ENCODE measurements around the gene NCMAP. TPM values are rescaled to one million over a fixed set of nuclear protein-coding genes. Genes with fewer than 3 reads are reported as not detected.
A peak's percentile ranks its signal among the peaks of the same experiment; 100 is the strongest.

The NCMAP gene
- total RNA-seq, 1 donor from 2014 or later = 1.3 TPM

DNA sequence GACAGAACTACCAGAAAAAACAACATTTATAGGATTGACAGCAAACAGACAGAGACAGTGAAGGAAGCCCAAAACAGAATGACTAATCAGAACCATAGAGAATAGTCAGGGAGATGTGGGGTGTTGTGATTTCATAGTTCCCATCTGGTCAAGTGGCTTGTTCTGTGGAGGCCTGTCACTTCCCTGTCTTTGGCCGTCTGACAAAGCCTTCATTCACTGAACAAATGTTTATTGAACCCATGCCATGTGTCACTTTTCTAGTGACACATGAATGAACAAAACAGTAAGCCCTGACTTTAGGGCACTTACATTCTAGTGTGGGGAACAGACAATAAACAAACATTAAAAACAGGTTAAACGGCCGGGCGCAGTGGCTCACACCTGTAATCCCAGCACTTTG is 84.0 kb downstream of the NCMAP start:
- no peak overlapping the region for H3K4me3 Mint-ChIP-seq (ENCODE audit: low read depth)
- H3K36me3 Mint-ChIP-seq (ENCODE audit: insufficient read depth) = peaks cover 1% of the 10 kb centered on the region
- H3K4me1 Mint-ChIP-seq (ENCODE audit: low read depth) = peaks cover 19% of the 10 kb centered on the region
- H3K27me3 Mint-ChIP-seq = peaks cover 10% of the 10 kb centered on the region
- peak overlapping the region; percentile 5 for H3K27ac Mint-ChIP-seq
- TF ChIP-seq CTCF (IDR thresholded peaks at IDR 0.05; ENCODE audit: unreplicated experiment) = no peak
- no peaks in the 10 kb centered on the region for H3K9me3 Mint-ChIP-seq (ENCODE audit: low read depth)
- DNase-seq (ENCODE audit: low spot score, unreplicated experiment) = no peak

DNA sequence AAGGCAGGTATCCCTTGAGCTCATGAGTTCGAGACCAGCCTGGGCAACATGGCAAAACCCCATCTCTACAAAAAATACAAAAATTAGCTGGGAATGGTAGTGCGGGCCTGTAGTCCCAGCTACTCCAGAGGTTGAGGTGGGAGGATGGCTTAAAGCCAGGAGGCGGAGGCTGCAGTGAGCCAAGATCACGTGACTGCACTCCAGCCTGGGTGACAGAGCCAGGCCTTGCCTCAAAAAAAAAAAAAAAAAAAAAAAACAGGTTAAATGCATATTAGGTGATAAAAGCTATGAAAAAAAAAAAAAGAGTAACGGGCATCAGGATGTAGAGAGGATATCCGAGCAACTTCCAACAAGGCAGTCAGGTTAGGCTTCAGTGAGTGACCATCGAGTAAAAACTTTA is 84.4 kb downstream of the NCMAP start:
- no peak for DNase-seq (ENCODE audit: low spot score, unreplicated experiment)
- peaks cover 21% of the 10 kb centered on the region for H3K4me1 Mint-ChIP-seq (ENCODE audit: low read depth)
- peaks cover 4% of the 10 kb centered on the region for H3K36me3 Mint-ChIP-seq (ENCODE audit: insufficient read depth)
- peaks cover 10% of the 10 kb centered on the region for H3K27me3 Mint-ChIP-seq
- H3K4me3 Mint-ChIP-seq (ENCODE audit: low read depth) = peak overlapping the region; percentile 37
- H3K9me3 Mint-ChIP-seq (ENCODE audit: low read depth) = no peaks in the 10 kb centered on the region
- no peak for TF ChIP-seq CTCF (IDR thresholded peaks at IDR 0.05; ENCODE audit: unreplicated experiment)
- no peak overlapping the region for H3K27ac Mint-ChIP-seq

GRCh38 chr1:24641646-24642151 is 85.8 kb downstream of the NCMAP start:
- no peak for TF ChIP-seq CTCF (IDR thresholded peaks at IDR 0.05; ENCODE audit: unreplicated experiment)
- no peak for DNase-seq (ENCODE audit: low spot score, unreplicated experiment)
- peaks cover 23% of the 10 kb centered on the region for H3K4me1 Mint-ChIP-seq (ENCODE audit: low read depth)
- H3K4me3 Mint-ChIP-seq (ENCODE audit: low read depth) = peak overlapping the region; percentile 97
- H3K27me3 Mint-ChIP-seq = peaks cover 5% of the 10 kb centered on the region
- H3K9me3 Mint-ChIP-seq (ENCODE audit: low read depth) = no peaks in the 10 kb centered on the region
- peaks cover 12% of the 10 kb centered on the region for H3K36me3 Mint-ChIP-seq (ENCODE audit: insufficient read depth)
- H3K27ac Mint-ChIP-seq = peak overlapping the region; percentile 100

DNA sequence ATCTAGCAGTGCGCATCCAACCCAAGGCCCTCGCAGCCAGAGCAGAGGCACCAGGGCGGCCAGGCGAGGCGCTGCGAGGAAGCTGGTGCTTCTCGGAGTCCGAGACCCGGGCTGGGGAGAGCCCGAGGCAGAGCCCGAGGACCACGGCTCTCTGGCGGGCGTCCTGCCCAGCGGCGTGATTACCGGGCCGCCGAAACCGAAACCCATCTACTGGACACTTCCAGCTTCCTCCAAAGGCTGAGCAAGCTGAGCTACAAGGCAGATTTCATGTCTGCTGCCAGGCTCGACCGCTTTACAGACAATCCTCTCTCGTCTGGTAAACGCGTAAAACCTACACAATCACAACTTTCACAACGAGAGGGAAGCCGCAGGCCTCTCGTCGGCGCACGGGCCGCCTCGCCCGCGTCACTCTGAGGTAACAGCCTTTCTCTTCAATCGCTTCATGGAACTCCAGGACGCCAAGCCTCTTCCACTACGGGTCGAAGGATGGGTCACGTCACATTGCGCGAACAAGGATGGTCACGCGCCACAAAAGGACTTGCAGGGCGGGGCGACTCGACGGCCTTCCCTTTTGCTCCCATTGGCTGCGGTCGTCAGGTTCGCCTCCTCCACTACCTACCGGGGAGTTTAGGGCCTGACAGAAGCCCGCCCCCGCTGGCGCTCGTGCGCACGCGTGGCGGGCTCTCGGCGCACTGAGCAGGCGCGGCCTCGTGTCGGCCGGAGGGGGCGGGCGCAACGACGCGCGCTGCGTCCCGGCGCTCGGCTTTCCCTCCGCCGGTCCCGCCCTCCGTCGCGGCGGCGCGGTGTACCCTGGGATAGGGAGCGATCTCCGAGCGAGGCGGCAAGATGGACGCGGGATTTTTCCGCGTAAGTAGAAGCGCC is 86.8 kb downstream of the NCMAP start, which contains the start of gene SRRM1:
TSS of gene SRRM1 (plus strand) at position 822 of the 882 bp plus-strand sequence. CDS start at position 847, 25 bp downstream.
- peak within 1 kb of the TSS; percentile 100 for H3K27ac Mint-ChIP-seq
- DNase-seq (ENCODE audit: low spot score, unreplicated experiment) = peak; percentile 95
- peaks cover 23% of the 10 kb centered on the region for H3K4me1 Mint-ChIP-seq (ENCODE audit: low read depth)
- TF ChIP-seq CTCF (IDR thresholded peaks at IDR 0.05; ENCODE audit: unreplicated experiment) = peak; percentile 26
- H3K36me3 Mint-ChIP-seq (ENCODE audit: insufficient read depth) = peaks cover 16% of the 10 kb centered on the region
- no peaks in the 10 kb centered on the region for H3K27me3 Mint-ChIP-seq
- no peaks in the 10 kb centered on the region for H3K9me3 Mint-ChIP-seq (ENCODE audit: low read depth)
- H3K4me3 Mint-ChIP-seq (ENCODE audit: low read depth) = peak within 1 kb of the TSS; percentile 97

GRCh38 chr1:24643363-24644099 is 87.6 kb downstream of the NCMAP start:
- Mint-ChIP-seq H3K4me1 (ENCODE audit: low read depth) (peaks cover 23% of the 10 kb centered on the region), H3K9me3 (ENCODE audit: low read depth) (no peaks in the 10 kb centered on the region), H3K27me3 (no peaks in the 10 kb centered on the region), H3K36me3 (ENCODE audit: insufficient read depth) (peaks cover 20% of the 10 kb centered on the region), H3K27ac (peak overlapping the region; percentile 89), H3K4me3 (ENCODE audit: low read depth) (peak overlapping the region; percentile 97)
- TF ChIP-seq CTCF (IDR thresholded peaks at IDR 0.05; ENCODE audit: unreplicated experiment) = no peak
- DNase-seq (ENCODE audit: low spot score, unreplicated experiment) = no peak

Data from progenitor cell of endocrine pancreas (in vitro differentiated cells).